SK-N-SH (cell line): ENCODE results near the gene ADCY1. TPM values are rescaled to one million over a fixed set of nuclear protein-coding genes. Genes with fewer than 3 reads are reported as not detected.

Experiments used
- CTCF ChIA-PET: fragments of 300-600, 350-600 bp; formaldehyde crosslinking; extraction: SDS; loops from one replicate; lab custom pipeline; 2021; lab: Yijun Ruan, JAX
- POLR2A ChIA-PET: fragments of 350-600 bp; sonication (Branson Sonifier 250); formaldehyde crosslinking; extraction: SDS; loops from one replicate; lab custom pipeline; 2020; ENCODE audit warnings: antibody characterized with exemption, inconsistent platforms; lab: Yijun Ruan, JAX
- DNase-seq: peaks from one replicate; pipeline ENCODE4 v3.0.0; 2012
- H2AFZ ChIP-seq: fragments of 200-600 bp; sonication (generic); 2 replicates; pipeline ENCODE4 v1.8.1; 2016; ENCODE audit warnings: antibody characterized with exemption, mild to moderate bottlenecking, low read depth
- H3F3A ChIP-seq: fragments of 200-600 bp; sonication (generic); replicated peaks from 2 replicates; pipeline ENCODE3; 2016; ENCODE audit warnings: antibody characterized with exemption, mild to moderate bottlenecking; ENCODE audit not compliant: insufficient read depth
- H3K27ac ChIP-seq, 2 experiments: fragments of 200-500 bp in 1 of 2; fragments of 200-600 bp in 1 of 2; sonication (Bioruptor generic) in 1 of 2; sonication (generic), shearing (Covaris generic) in 1 of 2; 2 replicates each; pipeline versions ENCODE4 v1.5.1 to v1.6.1; 2014 to 2016; ENCODE audit warnings: low read depth in 2 of 2, inconsistent platforms in 1 of 2, low read length in 1 of 2, mild to moderate bottlenecking in 1 of 2, mixed read lengths in 1 of 2
- H3K27me3 ChIP-seq: fragments of 200-600 bp; sonication (generic), shearing (Covaris generic); 2 replicates; pipeline ENCODE4 v1.6.1; 2016; ENCODE audit warnings: mixed run types; ENCODE audit not compliant: insufficient read depth
- H3K36me3 ChIP-seq, 2 experiments: fragments of 200-500 bp in 1 of 2; fragments of 200-600 bp in 1 of 2; sonication (Bioruptor generic) in 1 of 2; sonication (generic) in 1 of 2; replicated peaks in 1 of 2; 2 replicates each; pipeline versions ENCODE3 to v1.5.1; 2014 to 2016; ENCODE audit warnings: low read length in 1 of 2, mild to moderate bottlenecking in 1 of 2; ENCODE audit not compliant: insufficient read depth in 2 of 2, control insufficient read depth in 1 of 2
- H3K4me1 ChIP-seq, 2 experiments: fragments of 200-500 bp in 1 of 2; fragments of 200-600 bp in 1 of 2; sonication (Bioruptor generic) in 1 of 2; sonication (generic), shearing (Covaris generic) in 1 of 2; 2 replicates each; pipeline versions ENCODE4 v1.5.1 to v1.6.1; 2014 to 2016; ENCODE audit warnings: low read depth in 1 of 2, low read length in 1 of 2, mixed run types in 1 of 2; ENCODE audit not compliant: insufficient read depth in 2 of 2, control insufficient read depth in 1 of 2
- H3K4me2 ChIP-seq: fragments of 200-600 bp; sonication (generic), shearing (Covaris generic); 2 replicates; pipeline ENCODE4 v1.6.1; 2017; ENCODE audit warnings: mixed run types
- H3K4me3 ChIP-seq, 2 experiments: fragments of 200-500 bp in 1 of 2; fragments of 200-600 bp in 1 of 2; sonication (Bioruptor generic) in 1 of 2; sonication (generic), shearing (Covaris generic) in 1 of 2; 2 replicates each; pipeline versions ENCODE4 v1.5.1 to v1.8.1; 2014 to 2016; ENCODE audit warnings: low read depth in 2 of 2, inconsistent platforms in 1 of 2, low read length in 1 of 2, mild to moderate bottlenecking in 1 of 2, mixed read lengths in 1 of 2, moderate library complexity in 1 of 2
- H3K79me2 ChIP-seq: fragments of 200-600 bp; sonication (generic); 2 replicates; pipeline ENCODE4 v1.8.1; 2017; ENCODE audit warnings: mild to moderate bottlenecking; ENCODE audit not compliant: insufficient read depth
- H3K9ac ChIP-seq: fragments of 200-600 bp; sonication (generic); 2 replicates; pipeline ENCODE4 v1.6.1; 2017; ENCODE audit warnings: mixed run types
- H3K9me2 ChIP-seq: fragments of 200-600 bp; sonication (generic); 2 replicates; pipeline ENCODE4 v1.6.1; 2017; ENCODE audit warnings: mixed run types
- H3K9me3 ChIP-seq: fragments of 200-600 bp; sonication (generic); 2 replicates; pipeline ENCODE4 v1.6.1; 2017; ENCODE audit warnings: mixed run types, mild to moderate bottlenecking, moderate library complexity
- H4K20me1 ChIP-seq: fragments of 200-600 bp; sonication (generic); 2 replicates; pipeline ENCODE4 v1.6.1; 2017; ENCODE audit warnings: mild to moderate bottlenecking, mixed run types; ENCODE audit not compliant: insufficient read depth
- CHD2 ChIP-seq: fragments of 150-350 bp; IDR thresholded peaks from 2 replicates; pipeline ENCODE4 v1.6.1; 2018; ENCODE audit warnings: low read length; ENCODE audit not compliant: partially characterized antibody
- ELF1 ChIP-seq: IDR thresholded peaks from 2 replicates; pipeline ENCODE4 v1.4.0; 2012
- RXRA ChIP-seq: IDR thresholded peaks from 2 replicates; pipeline ENCODE4 v1.4.0; 2012; ENCODE audit warnings: low read depth, mild to moderate bottlenecking, borderline replicate concordance
- WGBS: methylation state at CpG from one replicate; pipeline ENCODE4 v1.1.6; 2017; ENCODE audit warnings: low lambda C conversion rate; 5-methylcytosine and 5-hydroxymethylcytosine counted together
- polyA plus RNA-seq, 3 experiments: library from polyadenylated mRNA; depleted of rRNA; stranded (reverse); fragments of >200 nt; gene quantifications; 2 replicates each; pipeline ENCODE4 v1.2.3, GENCODE V29; 2012
- TF ChIP-seq, protein P1 (sequence below): IDR thresholded peaks from 2 replicates; pipeline ENCODE4 v1.6.1; 2012; ENCODE audit warnings: mild to moderate bottlenecking, low read depth, low read length, moderate library complexity
- TF ChIP-seq, protein P2 (sequence below): fragments of 150-350 bp; IDR thresholded peaks from 2 replicates; pipeline ENCODE4 v1.6.1; 2017; ENCODE audit warnings: antibody characterized with exemption, low read length, low read depth, borderline replicate concordance

The ADCY1 gene
- polyA plus RNA-seq, 1 of the 3 experiments (the other 2 are of a cell fraction), result 0.16 TPM

DNA sequence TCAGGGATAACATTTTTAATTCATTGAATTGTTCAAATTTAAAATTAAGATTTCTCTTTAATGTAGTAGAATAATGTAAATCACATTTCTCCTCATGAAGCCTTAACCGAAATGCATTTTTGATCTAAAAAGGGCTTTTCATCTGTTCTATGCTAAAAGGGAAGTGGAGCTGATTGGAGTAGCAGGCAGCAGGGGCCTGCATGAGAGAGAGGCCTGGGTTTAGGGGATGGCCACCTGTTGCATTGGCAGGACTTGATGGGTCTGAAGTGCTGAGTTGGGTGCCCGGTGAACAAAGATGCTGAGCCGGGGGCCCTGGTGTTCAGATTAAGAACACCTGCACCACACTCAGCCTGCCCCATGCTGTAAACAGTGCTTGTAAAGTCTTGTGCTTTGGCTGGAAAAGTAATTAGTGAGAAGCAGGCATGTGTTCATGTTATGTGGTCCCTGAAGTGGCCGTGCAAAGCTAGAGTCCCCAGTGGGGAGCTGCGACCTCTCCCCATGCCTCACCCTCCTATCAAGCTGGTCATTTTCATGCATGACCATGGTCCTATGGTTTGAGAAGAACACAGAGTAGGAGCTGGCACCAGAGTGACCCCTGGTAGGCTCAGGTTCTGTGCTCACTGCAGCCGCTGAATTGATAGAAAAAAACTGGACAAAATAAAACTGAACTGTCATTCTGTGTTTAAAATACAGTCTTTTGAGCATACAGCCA lies 124.3 kb downstream of the ADCY1 start:
- no peak overlapping the region for H3K27ac ChIP-seq
- no peak overlapping the region for H2AFZ ChIP-seq
- H3K79me2 ChIP-seq, result no peaks in the 10 kb centered on the region
- H3K27me3 ChIP-seq, result peaks cover 8% of the 10 kb centered on the region; the same call in 1 of the 2 replicates
- no peaks in the 10 kb centered on the region for H3F3A ChIP-seq
- no peak overlapping the region for H3K9ac ChIP-seq
- H3K36me3 ChIP-seq, result peaks cover 0 to 4% of the 10 kb centered on the region in 2 experiments
- H3K9me3 ChIP-seq, result 0 out of 2 replicates have a peak, but pooled peaks cover 4% of the 10 kb centered on the region
- H3K4me2 ChIP-seq, result no peak overlapping the region
- no peak overlapping the region for H3K4me3 ChIP-seq
- CTCF ChIA-PET, result interaction anchor here (1.5 kb wide), 1 partner anchor 127 kb away, joined by 3 read pairs; no protein-coding TSS in a partner anchor
- no peaks in the 10 kb centered on the region for H4K20me1 ChIP-seq
- H3K9me2 ChIP-seq, result no peaks in the 10 kb centered on the region
- peaks cover 0 to 22% of the 10 kb centered on the region in 2 experiments; a peak in 2 of 4 replicates for H3K4me1 ChIP-seq
- WGBS, result 51% methylated on average over 6 of the region's 6 CpGs
- POLR2A ChIA-PET, result interaction anchor here (1.4 kb wide), 1 partner anchor 11 kb away, joined by 4 read pairs; no protein-coding TSS in a partner anchor
- DNase-seq, result no peak
- TF ChIP-seq RXRA, result no peak
- TF ChIP-seq ELF1, result no peak

DNA sequence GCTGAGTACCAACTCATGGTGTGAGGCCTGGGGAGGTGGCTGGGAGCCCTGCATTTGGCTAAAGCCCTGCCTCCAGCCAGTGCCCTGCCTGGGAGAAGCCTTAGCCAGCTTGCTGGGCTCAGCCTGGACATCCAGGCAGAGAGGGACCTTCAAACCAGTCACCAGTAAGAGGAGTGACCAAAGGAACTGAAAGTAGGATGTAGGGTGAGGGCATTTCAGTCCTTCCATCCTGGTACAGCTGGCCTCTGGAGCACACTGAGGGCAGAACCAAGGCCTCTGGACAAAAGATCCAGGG lies 124.8 kb downstream of the ADCY1 start:
- Histone ChIP-seq H3K9ac (no peak overlapping the region), H3K4me2 (no peak overlapping the region), H3K36me3 (peaks cover 0 to 4% of the 10 kb centered on the region in 2 experiments), H4K20me1 (no peaks in the 10 kb centered on the region), H3K27ac (no peak overlapping the region), H3K27me3 (peaks cover 8% of the 10 kb centered on the region; the same call in 1 of the 2 replicates), H2AFZ (no peak overlapping the region), H3K9me3 (0 out of 2 replicates have a peak, but pooled peaks cover 4% of the 10 kb centered on the region), H3K4me3 (no peak overlapping the region)
- ChIA-PET CTCF (interaction anchor here (1.5 kb wide), 1 partner anchor 127 kb away, joined by 3 read pairs; no protein-coding TSS in a partner anchor), POLR2A (no interaction called here)
- DNase-seq, result no peak
- TF ChIP-seq CHD2, result no peak
- TF ChIP-seq, all 33 proteins: peak for 0
- Histone ChIP-seq H3F3A (no peaks in the 10 kb centered on the region), H3K4me1 (peaks cover 0 to 22% of the 10 kb centered on the region in 2 experiments; a peak in 2 of 4 replicates), H3K9me2 (no peaks in the 10 kb centered on the region), H3K79me2 (no peaks in the 10 kb centered on the region)

DNA sequence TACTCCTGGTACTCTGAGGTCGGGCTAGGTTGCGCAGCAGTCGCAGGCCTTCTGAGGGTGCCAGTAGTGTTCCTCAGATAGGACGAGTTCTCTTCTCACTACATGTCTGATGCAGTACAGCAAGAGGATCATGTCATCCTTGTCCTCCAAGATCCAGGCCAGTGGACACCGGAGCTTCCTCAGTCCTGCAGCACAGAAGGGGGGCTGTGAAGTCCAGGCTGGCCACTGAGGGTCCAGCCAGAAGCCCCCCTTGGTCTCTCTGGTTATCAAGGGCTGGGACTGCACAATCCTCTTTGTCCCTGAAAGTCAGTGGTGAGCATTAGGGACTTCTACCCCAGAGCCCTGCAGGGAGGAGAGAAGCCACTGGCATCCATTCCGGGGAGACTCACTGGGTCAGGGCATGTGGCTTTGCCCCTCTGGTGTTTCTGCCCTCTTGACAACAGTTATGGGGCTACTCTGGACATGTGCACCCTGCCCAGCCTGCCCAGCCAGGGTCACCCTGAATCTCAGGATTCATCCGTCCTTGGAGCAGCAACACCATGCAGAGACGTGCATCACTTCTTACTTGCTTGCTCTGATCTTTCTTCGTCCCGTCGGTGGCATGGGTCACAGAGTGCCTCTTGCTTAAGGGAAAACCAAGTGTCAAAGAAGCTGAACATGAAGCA lies 125.7 kb downstream of the ADCY1 start:
- Histone ChIP-seq H3K36me3 (no peaks in the 10 kb centered on the region), H3K9me2 (no peaks in the 10 kb centered on the region), H3K27ac (no peak overlapping the region), H3K4me1 (peaks cover 0 to 22% of the 10 kb centered on the region in 2 experiments; a peak in 1 of 4 replicates), H3K27me3 (peaks cover 8% of the 10 kb centered on the region; the same call in 1 of the 2 replicates), H2AFZ (no peak overlapping the region), H3K79me2 (no peaks in the 10 kb centered on the region), H4K20me1 (no peaks in the 10 kb centered on the region), H3K4me3 (no peak overlapping the region), H3F3A (no peaks in the 10 kb centered on the region), H3K9me3 (no peaks in the 10 kb centered on the region), H3K4me2 (no peak overlapping the region), H3K9ac (no peak overlapping the region)
- 64% methylated on average over 11 of the region's 11 CpGs for WGBS
- POLR2A ChIA-PET, result no interaction called here
- peak; percentile 31 for DNase-seq
- TF ChIP-seq, protein P1, sequence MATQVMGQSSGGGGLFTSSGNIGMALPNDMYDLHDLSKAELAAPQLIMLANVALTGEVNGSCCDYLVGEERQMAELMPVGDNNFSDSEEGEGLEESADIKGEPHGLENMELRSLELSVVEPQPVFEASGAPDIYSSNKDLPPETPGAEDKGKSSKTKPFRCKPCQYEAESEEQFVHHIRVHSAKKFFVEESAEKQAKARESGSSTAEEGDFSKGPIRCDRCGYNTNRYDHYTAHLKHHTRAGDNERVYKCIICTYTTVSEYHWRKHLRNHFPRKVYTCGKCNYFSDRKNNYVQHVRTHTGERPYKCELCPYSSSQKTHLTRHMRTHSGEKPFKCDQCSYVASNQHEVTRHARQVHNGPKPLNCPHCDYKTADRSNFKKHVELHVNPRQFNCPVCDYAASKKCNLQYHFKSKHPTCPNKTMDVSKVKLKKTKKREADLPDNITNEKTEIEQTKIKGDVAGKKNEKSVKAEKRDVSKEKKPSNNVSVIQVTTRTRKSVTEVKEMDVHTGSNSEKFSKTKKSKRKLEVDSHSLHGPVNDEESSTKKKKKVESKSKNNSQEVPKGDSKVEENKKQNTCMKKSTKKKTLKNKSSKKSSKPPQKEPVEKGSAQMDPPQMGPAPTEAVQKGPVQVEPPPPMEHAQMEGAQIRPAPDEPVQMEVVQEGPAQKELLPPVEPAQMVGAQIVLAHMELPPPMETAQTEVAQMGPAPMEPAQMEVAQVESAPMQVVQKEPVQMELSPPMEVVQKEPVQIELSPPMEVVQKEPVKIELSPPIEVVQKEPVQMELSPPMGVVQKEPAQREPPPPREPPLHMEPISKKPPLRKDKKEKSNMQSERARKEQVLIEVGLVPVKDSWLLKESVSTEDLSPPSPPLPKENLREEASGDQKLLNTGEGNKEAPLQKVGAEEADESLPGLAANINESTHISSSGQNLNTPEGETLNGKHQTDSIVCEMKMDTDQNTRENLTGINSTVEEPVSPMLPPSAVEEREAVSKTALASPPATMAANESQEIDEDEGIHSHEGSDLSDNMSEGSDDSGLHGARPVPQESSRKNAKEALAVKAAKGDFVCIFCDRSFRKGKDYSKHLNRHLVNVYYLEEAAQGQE, result no peak
- TF ChIP-seq, protein P2, sequence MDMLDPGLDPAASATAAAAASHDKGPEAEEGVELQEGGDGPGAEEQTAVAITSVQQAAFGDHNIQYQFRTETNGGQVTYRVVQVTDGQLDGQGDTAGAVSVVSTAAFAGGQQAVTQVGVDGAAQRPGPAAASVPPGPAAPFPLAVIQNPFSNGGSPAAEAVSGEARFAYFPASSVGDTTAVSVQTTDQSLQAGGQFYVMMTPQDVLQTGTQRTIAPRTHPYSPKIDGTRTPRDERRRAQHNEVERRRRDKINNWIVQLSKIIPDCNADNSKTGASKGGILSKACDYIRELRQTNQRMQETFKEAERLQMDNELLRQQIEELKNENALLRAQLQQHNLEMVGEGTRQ, result no peak
- CTCF ChIA-PET, result interaction anchor here (1.5 kb wide), 1 partner anchor 128 kb away, joined by 3 read pairs; no protein-coding TSS in a partner anchor
